RWPE1 (cell line): Measurements from ENCODE around the gene KRT7.

Source experiments
- CTCF ChIA-PET: fragments of 350-600 bp; sonication (Branson Sonifier 250); formaldehyde crosslinking; extraction: SDS; loops from one replicate; lab custom pipeline; 2021; lab: Yijun Ruan, JAX
- POLR2A ChIA-PET: fragments of 400-600 bp; formaldehyde crosslinking; extraction: SDS; loops from one replicate; lab custom pipeline; 2020; ENCODE audit warnings: antibody characterized with exemption; ENCODE audit not compliant: low non-redundant PET; lab: Yijun Ruan, JAX
- DNase-seq: peaks from one replicate; pipeline ENCODE4 v3.0.0; 2012; ENCODE audit warnings: low spot score
- H3K27ac ChIP-seq: fragments of 450-650 bp; 2 replicates; pipeline ENCODE4 v1.5.1; 2017
- CTCF ChIP-seq: fragments of 450-650 bp; conservative IDR thresholded peaks from 2 replicates; pipeline ENCODE4 v1.5.1; 2017; ENCODE audit warnings: low read depth, mild to moderate bottlenecking

KRT7 gene

GRCh38 chr12:52205612-52206303 lies 27.3 kb upstream of the KRT7 start:
- ChIA-PET CTCF (interaction anchor here (0.6 to 1.5 kb wide), 3 partner anchors 9 to 74 kb away, joined by 3 to 5 read pairs (median 4); no protein-coding TSS in a partner anchor), POLR2A (no interaction called here)
- no peak overlapping the region; the same call in 1 of the 2 replicates for H3K27ac ChIP-seq
- TF ChIP-seq CTCF: no peak
- DNase-seq: no peak

- ChIA-PET POLR2A (no interaction called here), CTCF (interaction anchor here (0.6 to 1.5 kb wide), 2 partner anchors 25 to 73 kb away, joined by 3 to 5 read pairs; no protein-coding TSS in a partner anchor)
- TF ChIP-seq CTCF: no peak
- H3K27ac ChIP-seq: peak overlapping the region; percentile 73; the same call in 1 of the 2 replicates
- no peak for DNase-seq
Observed at GRCh38 chr12:52206304-52207040, 26.6 kb upstream of the KRT7 start.

GRCh38 chr12:52207106-52207505 lies 25.9 kb upstream of the KRT7 start:
- DNase-seq: no peak
- no peak for TF ChIP-seq CTCF
- ChIA-PET CTCF (interaction anchor here (0.8 to 1.5 kb wide), 3 partner anchors 13 to 72 kb away, joined by 3 to 5 read pairs (median 3); no protein-coding TSS in a partner anchor), POLR2A (no interaction called here)
- peak overlapping the region; percentile 73 for H3K27ac ChIP-seq

- ChIA-PET CTCF (interaction anchor here (0.6 to 1.8 kb wide), 5 partner anchors 14 to 653 kb away, joined by 3 to 5 read pairs (median 3); no protein-coding TSS in a partner anchor), POLR2A (interaction anchor here (1.8 kb wide), 1 partner anchor 19 kb away, joined by 4 read pairs; no protein-coding TSS in a partner anchor)
- peak overlapping the region; percentile 73 for H3K27ac ChIP-seq
- DNase-seq: no peak
- TF ChIP-seq CTCF: no peak
Observed at GRCh38 chr12:52207895-52208294, 25.1 kb upstream of the KRT7 start.

- POLR2A ChIA-PET: interaction anchor here (1.8 kb wide), 1 partner anchor 19 kb away, joined by 4 read pairs; no protein-coding TSS in a partner anchor
- TF ChIP-seq CTCF: no peak
- DNase-seq: no peak
- CTCF ChIA-PET: interaction anchor here (0.6 to 1.8 kb wide), 5 partner anchors 12 to 652 kb away, joined by 3 to 5 read pairs (median 3); no protein-coding TSS in a partner anchor
- peak overlapping the region; percentile 73 for H3K27ac ChIP-seq
Observed at GRCh38 chr12:52208424-52209165, 24.4 kb upstream of the KRT7 start.
